ENCODE measurements around the gene WDR76.

DNA sequence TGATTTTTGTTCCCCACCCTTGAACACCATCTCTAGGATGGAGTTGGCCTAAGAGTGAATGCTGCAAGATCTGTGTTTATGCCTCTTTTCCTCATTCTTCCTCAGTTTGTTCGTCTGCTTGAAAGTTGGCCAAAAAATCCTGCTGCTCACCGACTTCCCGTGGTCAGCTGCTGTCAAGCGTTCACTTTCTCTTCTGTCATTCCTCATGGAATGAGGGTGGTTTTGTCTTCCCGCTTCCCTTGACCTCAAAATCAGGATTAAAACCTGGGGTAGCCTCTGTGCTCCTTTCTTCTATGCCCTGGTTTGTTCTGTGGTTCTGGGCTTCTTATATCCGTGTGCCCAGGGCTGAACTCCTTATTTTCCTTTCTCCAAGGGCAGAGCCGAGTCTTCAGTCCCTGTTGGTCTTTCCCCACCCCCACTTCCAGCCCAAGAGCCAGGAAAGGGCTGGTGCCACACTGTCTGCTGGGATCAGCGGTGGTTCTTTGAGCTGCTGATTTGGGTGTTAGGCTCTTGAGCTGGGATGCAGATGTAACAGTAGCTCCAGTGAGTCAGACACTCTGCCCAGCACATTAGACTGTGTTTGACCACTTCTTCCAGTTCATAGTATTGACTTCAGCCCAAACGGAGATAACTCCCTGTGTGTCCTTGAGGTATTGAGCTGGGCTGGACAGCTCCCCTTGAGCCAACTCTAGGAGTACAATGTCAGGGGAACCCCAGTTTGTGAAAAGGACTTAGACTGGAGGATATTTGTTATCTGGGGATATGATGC lies 32.3 kb upstream of the WDR76 start:
- TF ChIP-seq, protein P1, sequence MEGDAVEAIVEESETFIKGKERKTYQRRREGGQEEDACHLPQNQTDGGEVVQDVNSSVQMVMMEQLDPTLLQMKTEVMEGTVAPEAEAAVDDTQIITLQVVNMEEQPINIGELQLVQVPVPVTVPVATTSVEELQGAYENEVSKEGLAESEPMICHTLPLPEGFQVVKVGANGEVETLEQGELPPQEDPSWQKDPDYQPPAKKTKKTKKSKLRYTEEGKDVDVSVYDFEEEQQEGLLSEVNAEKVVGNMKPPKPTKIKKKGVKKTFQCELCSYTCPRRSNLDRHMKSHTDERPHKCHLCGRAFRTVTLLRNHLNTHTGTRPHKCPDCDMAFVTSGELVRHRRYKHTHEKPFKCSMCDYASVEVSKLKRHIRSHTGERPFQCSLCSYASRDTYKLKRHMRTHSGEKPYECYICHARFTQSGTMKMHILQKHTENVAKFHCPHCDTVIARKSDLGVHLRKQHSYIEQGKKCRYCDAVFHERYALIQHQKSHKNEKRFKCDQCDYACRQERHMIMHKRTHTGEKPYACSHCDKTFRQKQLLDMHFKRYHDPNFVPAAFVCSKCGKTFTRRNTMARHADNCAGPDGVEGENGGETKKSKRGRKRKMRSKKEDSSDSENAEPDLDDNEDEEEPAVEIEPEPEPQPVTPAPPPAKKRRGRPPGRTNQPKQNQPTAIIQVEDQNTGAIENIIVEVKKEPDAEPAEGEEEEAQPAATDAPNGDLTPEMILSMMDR (conservative IDR thresholded peaks at IDR 0.05; ENCODE audit: low read length): no peak
- no peak for TF ChIP-seq EZH2phosphoT487 (IDR thresholded peaks at IDR 0.05; ENCODE audit: borderline replicate concordance, low read depth, low read length)

Measured in OCI-LY7 (cell line).